PFSK-1 (cell line): ENCODE data around the gene PCIF1.

ENCODE experiments used
- FOXP2 ChIP-seq: optimal IDR thresholded peaks from 2 replicates; pipeline ENCODE3; 2011; ENCODE audit warnings: borderline replicate concordance, control low read depth, inconsistent platforms; ENCODE audit not compliant: insufficient read depth; ENCODE audit errors: extremely low read length, extremely low read depth
- POLR2AphosphoS5 ChIP-seq: IDR thresholded peaks from 2 replicates; pipeline ENCODE4 v1.6.1; 2012; ENCODE audit warnings: low read depth, mild to moderate bottlenecking, control low read depth, low read length, moderate library complexity
- SIN3A ChIP-seq: IDR thresholded peaks from 2 replicates; pipeline ENCODE4 v1.6.1; 2012; ENCODE audit warnings: mild to moderate bottlenecking, low read length, moderate library complexity, borderline replicate concordance; ENCODE audit not compliant: insufficient read depth
- TAF1 ChIP-seq: IDR thresholded peaks from 2 replicates; pipeline ENCODE4 v1.6.1; 2012; ENCODE audit warnings: low read length, control low read depth, borderline replicate concordance; ENCODE audit not compliant: insufficient read depth
- TF ChIP-seq, protein P1 (sequence below), 2 experiments: IDR thresholded peaks; 2 replicates each; pipeline versions ENCODE4 v1.6.1 to v1.8.0; 2011 to 2012; ENCODE audit warnings: low read depth in 2 of 2, low read length in 2 of 2, control low read depth in 1 of 2, inconsistent platforms in 1 of 2, mild to moderate bottlenecking in 1 of 2, moderate library complexity in 1 of 2; ENCODE audit not compliant: insufficient read depth in 1 of 2

The PCIF1 gene

GRCh38 chr20:45910670-45911485 lies 23.6 kb upstream of the PCIF1 start:
- no peak for TF ChIP-seq TAF1
- TF ChIP-seq, protein P1, sequence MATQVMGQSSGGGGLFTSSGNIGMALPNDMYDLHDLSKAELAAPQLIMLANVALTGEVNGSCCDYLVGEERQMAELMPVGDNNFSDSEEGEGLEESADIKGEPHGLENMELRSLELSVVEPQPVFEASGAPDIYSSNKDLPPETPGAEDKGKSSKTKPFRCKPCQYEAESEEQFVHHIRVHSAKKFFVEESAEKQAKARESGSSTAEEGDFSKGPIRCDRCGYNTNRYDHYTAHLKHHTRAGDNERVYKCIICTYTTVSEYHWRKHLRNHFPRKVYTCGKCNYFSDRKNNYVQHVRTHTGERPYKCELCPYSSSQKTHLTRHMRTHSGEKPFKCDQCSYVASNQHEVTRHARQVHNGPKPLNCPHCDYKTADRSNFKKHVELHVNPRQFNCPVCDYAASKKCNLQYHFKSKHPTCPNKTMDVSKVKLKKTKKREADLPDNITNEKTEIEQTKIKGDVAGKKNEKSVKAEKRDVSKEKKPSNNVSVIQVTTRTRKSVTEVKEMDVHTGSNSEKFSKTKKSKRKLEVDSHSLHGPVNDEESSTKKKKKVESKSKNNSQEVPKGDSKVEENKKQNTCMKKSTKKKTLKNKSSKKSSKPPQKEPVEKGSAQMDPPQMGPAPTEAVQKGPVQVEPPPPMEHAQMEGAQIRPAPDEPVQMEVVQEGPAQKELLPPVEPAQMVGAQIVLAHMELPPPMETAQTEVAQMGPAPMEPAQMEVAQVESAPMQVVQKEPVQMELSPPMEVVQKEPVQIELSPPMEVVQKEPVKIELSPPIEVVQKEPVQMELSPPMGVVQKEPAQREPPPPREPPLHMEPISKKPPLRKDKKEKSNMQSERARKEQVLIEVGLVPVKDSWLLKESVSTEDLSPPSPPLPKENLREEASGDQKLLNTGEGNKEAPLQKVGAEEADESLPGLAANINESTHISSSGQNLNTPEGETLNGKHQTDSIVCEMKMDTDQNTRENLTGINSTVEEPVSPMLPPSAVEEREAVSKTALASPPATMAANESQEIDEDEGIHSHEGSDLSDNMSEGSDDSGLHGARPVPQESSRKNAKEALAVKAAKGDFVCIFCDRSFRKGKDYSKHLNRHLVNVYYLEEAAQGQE (IDR thresholded peaks at IDR 0.05; ENCODE audit: insufficient read depth in 1 of 2, low read depth in 2 of 2, low read length in 2 of 2): no peak
- TF ChIP-seq SIN3A: no peak
- no peak for TF ChIP-seq FOXP2
- no peak for TF ChIP-seq POLR2AphosphoS5

DNA sequence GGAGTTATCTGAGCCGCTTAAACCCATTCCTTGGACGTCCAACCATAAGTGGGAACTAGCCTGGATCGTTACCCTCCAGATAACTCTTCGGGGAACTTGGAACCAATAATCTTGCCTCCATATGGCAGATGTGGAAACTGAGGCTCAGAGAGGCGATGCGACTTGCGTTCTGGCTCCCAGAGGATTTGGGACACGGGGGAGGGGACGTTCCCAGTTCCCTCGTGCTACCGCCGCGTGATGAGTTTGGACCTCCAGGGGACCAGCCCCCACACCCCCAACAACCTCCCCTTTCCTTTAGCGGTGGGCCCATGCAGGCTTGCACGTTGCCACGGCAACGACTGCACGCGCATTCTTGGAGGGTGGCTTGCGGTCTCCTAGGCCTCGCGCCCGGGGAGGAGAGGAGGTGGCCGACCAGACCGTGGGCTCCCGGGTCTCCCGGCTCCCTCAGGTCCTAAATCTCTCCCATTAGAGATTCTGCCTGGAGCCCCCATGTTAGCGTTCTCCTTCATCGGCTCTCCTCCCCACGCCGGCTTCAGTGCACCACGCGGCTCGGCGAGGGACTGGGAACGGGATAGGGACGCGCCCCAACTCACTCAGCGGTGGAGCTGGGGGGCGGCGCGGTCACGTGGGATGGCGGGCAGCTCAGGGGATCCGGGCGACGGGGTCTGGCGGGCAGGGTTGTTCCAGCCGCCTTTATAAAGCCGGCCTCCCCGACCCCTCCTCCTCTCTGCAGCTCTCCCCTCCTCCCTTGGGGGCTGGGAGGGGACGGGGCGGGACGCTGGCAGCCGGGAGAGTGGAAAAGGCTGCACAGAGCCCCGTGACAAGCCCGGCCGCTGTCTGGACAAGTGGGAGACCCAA lies 22.8 kb upstream of the PCIF1 start, which contains the start of gene PLTP:
Gene PLTP, minus strand, starts transcription at position 670 of the 858 bp plus-strand sequence. CDS start 703 bp downstream, outside the sequence.
- no peak for TF ChIP-seq SIN3A
- TF ChIP-seq, protein P1 (IDR thresholded peaks at IDR 0.05; ENCODE audit: insufficient read depth in 1 of 2, low read depth in 2 of 2, low read length in 2 of 2): no peak
- TF ChIP-seq TAF1: no peak
- no peak for TF ChIP-seq FOXP2
- no peak for TF ChIP-seq POLR2AphosphoS5

DNA sequence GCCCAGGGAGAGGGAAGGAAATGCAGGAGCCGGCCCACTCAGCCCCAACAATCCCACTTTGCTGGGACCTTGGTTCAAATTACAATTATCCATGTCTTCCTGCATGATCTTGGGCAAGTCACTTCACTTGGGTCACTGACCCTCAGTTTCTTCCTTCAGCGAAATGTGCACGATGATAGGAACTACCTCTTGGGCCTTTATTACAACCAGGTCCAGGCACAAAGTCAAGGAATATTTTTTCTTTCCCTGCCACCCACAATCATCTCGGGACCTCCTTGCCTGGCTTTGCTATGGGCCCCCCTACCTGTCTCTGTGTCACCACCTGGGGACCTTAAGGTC lies 22.2 kb upstream of the PCIF1 start:
- TF ChIP-seq SIN3A: no peak
- no peak for TF ChIP-seq TAF1
- no peak for TF ChIP-seq POLR2AphosphoS5
- TF ChIP-seq FOXP2: no peak
- TF ChIP-seq, protein P1 (IDR thresholded peaks at IDR 0.05; ENCODE audit: insufficient read depth in 1 of 2, low read depth in 2 of 2, low read length in 2 of 2): no peak

DNA sequence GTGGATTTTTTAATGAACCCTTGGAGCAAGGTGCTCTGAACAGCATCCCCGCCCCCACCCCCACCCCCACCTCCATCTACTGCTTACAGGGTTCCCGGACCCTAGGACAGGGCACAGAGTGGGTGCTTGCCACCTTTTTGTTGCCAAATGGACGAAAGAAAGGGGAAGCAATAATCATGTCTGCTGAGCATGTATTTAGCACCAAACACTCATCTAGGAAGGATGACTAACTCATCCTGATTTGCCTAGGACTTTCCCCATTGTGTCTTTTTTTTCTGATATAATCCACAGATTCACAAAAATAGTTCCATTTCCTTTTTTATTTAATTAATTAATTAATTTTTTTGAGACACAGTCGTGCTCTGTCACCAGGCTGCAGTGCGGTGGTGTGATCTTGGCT lies 21.4 kb upstream of the PCIF1 start:
- no peak for TF ChIP-seq SIN3A
- TF ChIP-seq, protein P1 (IDR thresholded peaks at IDR 0.05; ENCODE audit: insufficient read depth in 1 of 2, low read depth in 2 of 2, low read length in 2 of 2): no peak
- no peak for TF ChIP-seq POLR2AphosphoS5
- no peak for TF ChIP-seq FOXP2
- no peak for TF ChIP-seq TAF1
